Breast epithelium (tissue), 4 donors: Measurements from ENCODE around the gene NFASC. TPM values are rescaled to one million over a fixed set of nuclear protein-coding genes. Genes with fewer than 3 reads are reported as not detected.
A peak's percentile ranks its signal among the peaks of the same experiment; 100 is the strongest.

ENCODE experiments used
- DNase-seq, 2 donors: peaks; one replicate each; pipeline ENCODE4 v3.0.0-alpha.2; 2019; ENCODE audit warnings: low spot score in 2 of 2
- H3K27ac ChIP-seq, 2 donors: fragments of 200-600 bp; sonication (generic) in 1 of 2; one replicate each; pipeline ENCODE4 v1.5.1; 2016 to 2019; ENCODE audit warnings: mild to moderate bottlenecking in 1 of 2
- H3K27me3 ChIP-seq, 2 donors: fragments of 200-600 bp; sonication (generic) in 1 of 2; one replicate each; pipeline versions ENCODE4 v1.5.1 to v1.6.0; 2017 to 2019; ENCODE audit warnings: control low read depth in 1 of 2, mild to moderate bottlenecking in 1 of 2
- H3K36me3 ChIP-seq: fragments of 200-600 bp; one replicate; pipeline ENCODE4 v1.5.1; 2019
- H3K4me1 ChIP-seq, 2 donors: fragments of 200-600 bp; sonication (generic); one replicate each; pipeline ENCODE4 v1.5.1; 2016 to 2019; ENCODE audit warnings: control low read depth in 1 of 2
- H3K4me3 ChIP-seq, 3 donors: fragments of 200-600 bp; sonication (generic); 1 replicate in 2 of 3; 2 replicates in 1 of 3; pipeline ENCODE4 v1.5.1; 2016 to 2019; ENCODE audit warnings: mild to moderate bottlenecking in 3 of 3, moderate library complexity in 2 of 3
- H3K9me3 ChIP-seq, 2 donors: fragments of 200-600 bp; sonication (generic) in 1 of 2; one replicate each; pipeline ENCODE4 v1.5.1; 2016 to 2019; ENCODE audit warnings: control low read depth in 1 of 2
- POLR2A ChIP-seq: fragments of 450-650 bp; IDR thresholded peaks from one replicate; pipeline ENCODE4 v1.6.1; 2016; ENCODE audit warnings: antibody characterized with exemption, mild to moderate bottlenecking, moderate library complexity
- POLR2AphosphoS5 ChIP-seq, 3 donors: sonication (generic); formaldehyde crosslinking; IDR thresholded peaks; one replicate each; pipeline ENCODE4 v1.6.1; 2017; ENCODE audit warnings: antibody characterized with exemption in 3 of 3
- intact Hi-C: fragments of 100-400 bp; cut with DNase I; formaldehyde crosslinking; loops from one replicate; pipeline ENCODE4 v1.15.1; 2023; ENCODE audit warnings: low total_unique reads
- total RNA-seq, 3 donors: library from RNA; depleted of rRNA; stranded (reverse); fragments of >200 nt; gene quantifications; one replicate each; pipeline ENCODE4 v1.1.0, GENCODE V29; 2016
- TF ChIP-seq, protein P1 (sequence below), 3 donors: fragments of 450-650 bp; IDR thresholded peaks; one replicate each; pipeline ENCODE4 v1.5.1; 2016 to 2017; ENCODE audit warnings: antibody characterized with exemption in 3 of 3, mild to moderate bottlenecking in 3 of 3, moderate library complexity in 3 of 3

NFASC gene
- total RNA-seq, 3 donors from 2014 or later = 1.6 to 19.5 (median 14.1) TPM

DNA sequence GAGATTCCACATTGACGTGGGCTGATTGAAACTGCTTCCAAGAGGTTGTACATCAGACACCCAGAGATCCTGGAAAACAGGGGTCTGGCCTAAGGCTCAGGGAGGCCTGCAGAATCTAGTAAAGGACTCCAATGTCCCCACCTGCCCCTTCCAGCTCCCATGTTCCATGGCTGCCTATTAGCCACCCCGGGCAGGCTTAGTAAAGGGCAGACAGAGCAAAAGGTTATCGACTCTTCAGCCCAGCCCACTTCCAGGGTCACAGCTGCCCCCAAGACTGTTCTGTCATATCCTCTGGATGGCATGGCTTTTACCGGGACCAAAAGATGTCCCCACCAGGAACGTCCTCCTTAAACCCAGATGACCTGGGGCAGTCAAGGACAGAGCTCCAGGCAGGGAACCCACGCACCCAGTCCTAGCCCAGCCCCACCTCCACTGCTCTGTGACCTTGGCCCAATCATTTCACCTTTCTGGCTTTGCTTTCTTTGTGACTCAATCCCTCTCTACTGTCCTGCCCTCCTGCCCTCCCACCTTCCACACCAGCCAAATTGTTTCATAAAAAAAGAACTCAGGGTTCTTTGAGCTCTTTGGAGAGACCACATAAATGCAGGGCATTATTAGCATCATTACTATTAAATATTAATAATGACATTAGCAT lies 167.6 kb downstream of the NFASC start:
- no peak overlapping the region for H3K4me3 ChIP-seq
- peaks cover 0 to 14% of the 10 kb centered on the region in 2 donors for H3K27me3 ChIP-seq
- H3K4me1 ChIP-seq = no peaks in the 10 kb centered on the region
- no peak overlapping the region for H3K27ac ChIP-seq
- intact Hi-C loops = no loop called here
- no peak for DNase-seq
- TF ChIP-seq POLR2A (no peak), POLR2AphosphoS5 (IDR thresholded peaks at IDR 0.05) (no peak)
- TF ChIP-seq, protein P1, sequence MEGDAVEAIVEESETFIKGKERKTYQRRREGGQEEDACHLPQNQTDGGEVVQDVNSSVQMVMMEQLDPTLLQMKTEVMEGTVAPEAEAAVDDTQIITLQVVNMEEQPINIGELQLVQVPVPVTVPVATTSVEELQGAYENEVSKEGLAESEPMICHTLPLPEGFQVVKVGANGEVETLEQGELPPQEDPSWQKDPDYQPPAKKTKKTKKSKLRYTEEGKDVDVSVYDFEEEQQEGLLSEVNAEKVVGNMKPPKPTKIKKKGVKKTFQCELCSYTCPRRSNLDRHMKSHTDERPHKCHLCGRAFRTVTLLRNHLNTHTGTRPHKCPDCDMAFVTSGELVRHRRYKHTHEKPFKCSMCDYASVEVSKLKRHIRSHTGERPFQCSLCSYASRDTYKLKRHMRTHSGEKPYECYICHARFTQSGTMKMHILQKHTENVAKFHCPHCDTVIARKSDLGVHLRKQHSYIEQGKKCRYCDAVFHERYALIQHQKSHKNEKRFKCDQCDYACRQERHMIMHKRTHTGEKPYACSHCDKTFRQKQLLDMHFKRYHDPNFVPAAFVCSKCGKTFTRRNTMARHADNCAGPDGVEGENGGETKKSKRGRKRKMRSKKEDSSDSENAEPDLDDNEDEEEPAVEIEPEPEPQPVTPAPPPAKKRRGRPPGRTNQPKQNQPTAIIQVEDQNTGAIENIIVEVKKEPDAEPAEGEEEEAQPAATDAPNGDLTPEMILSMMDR (IDR thresholded peaks at IDR 0.05) = no peak
- no peaks in the 10 kb centered on the region for H3K36me3 ChIP-seq
- H3K9me3 ChIP-seq = no peaks in the 10 kb centered on the region

DNA sequence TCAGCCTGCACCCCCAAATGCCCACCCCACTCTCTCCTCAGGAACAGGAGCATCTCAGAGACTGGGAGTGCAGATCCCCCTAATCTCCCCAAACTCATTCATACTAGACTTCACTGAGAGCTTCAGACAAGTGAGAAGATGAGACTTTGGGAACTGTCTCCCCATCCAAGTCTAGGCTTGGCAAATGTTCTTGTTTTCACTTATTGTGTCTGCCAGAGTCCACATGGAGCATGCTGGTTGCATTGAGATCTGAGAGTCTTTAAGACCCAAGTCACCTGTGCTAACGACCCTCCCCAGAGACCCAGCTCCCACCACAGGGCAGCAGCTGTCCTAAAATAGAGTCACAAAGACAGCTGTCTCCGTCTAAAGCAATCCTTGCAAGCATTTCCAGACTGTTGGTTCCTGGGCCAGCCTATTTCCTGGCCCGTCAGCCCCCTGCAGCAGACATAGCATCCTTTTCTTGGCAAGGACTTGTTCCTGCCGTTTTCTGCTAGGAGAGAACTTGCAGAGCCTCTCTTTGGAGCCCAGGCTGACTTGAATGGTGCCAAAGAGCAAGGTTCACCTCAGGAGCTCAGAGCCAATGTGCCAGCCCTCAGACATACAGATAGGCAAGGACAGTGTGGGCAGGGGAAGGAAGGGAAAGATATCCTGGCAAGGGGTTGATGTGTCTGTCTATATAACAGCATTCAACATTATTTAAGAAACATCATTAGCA lies 170.5 kb downstream of the NFASC start:
- TF ChIP-seq, protein P1 (IDR thresholded peaks at IDR 0.05) = no peak
- TF ChIP-seq POLR2AphosphoS5 (IDR thresholded peaks at IDR 0.05) (no peak), POLR2A (no peak)
- H3K4me1 ChIP-seq = no peaks in the 10 kb centered on the region
- intact Hi-C loops = no loop called here
- no peak overlapping the region for H3K27ac ChIP-seq
- H3K4me3 ChIP-seq = no peak overlapping the region
- no peaks in the 10 kb centered on the region for H3K9me3 ChIP-seq
- H3K27me3 ChIP-seq = peaks cover 0 to 37% of the 10 kb centered on the region in 2 donors
- no peak for DNase-seq
- no peaks in the 10 kb centered on the region for H3K36me3 ChIP-seq

DNA sequence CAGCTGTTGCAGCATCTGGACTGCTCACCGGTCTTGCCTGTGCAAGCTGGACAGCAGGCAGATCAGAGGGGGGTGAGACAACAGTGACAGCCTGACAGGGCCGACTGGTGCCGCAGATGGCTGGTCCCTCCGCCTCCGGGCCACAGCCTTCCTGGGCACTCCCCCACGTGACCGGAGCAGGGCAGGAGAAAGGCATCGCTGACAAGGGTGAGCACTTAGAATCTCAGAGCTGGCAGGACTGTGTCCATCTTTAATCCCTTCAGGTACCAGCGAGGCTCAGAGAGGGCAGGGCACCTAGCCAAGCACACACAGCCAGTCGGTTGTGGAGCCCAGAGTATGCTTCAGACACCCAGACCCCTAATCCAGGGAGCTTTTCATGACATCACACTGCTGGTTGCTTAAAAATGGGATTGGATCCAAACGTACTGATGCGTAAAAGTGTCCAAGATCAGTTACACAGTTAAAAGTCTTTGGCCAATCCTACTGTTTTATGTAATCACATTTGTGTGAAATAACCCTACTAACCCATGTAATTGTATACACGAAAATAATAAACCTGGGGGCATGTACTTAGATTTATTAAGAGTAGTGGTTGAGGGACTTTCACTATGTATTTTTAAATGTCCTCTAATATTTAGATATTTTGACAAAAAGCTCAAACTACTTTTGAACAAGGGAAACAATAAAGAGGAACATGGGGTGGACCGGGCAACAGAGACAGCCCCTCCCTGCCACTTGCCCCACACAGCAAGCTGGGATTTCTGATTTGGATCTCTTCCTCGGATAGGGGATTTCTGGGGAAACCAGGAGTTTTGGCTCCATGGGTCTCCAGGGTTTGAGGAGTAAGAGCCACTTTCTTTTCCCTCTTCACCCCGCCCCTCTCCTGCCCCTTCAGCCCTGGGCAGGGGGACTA lies 171.6 kb downstream of the NFASC start:
- intact Hi-C loops = no loop called here
- H3K4me3 ChIP-seq = peak overlapping the region in 2 of 3 donors; percentile 23 to 38
- H3K4me1 ChIP-seq = no peaks in the 10 kb centered on the region
- H3K27ac ChIP-seq = no peak overlapping the region
- peaks cover 0 to 47% of the 10 kb centered on the region in 2 donors for H3K27me3 ChIP-seq
- no peaks in the 10 kb centered on the region for H3K36me3 ChIP-seq
- no peaks in the 10 kb centered on the region for H3K9me3 ChIP-seq
- DNase-seq = no peak
- TF ChIP-seq, protein P1 (IDR thresholded peaks at IDR 0.05) = no peak
- TF ChIP-seq POLR2AphosphoS5 (IDR thresholded peaks at IDR 0.05) (no peak), POLR2A (no peak)

DNA sequence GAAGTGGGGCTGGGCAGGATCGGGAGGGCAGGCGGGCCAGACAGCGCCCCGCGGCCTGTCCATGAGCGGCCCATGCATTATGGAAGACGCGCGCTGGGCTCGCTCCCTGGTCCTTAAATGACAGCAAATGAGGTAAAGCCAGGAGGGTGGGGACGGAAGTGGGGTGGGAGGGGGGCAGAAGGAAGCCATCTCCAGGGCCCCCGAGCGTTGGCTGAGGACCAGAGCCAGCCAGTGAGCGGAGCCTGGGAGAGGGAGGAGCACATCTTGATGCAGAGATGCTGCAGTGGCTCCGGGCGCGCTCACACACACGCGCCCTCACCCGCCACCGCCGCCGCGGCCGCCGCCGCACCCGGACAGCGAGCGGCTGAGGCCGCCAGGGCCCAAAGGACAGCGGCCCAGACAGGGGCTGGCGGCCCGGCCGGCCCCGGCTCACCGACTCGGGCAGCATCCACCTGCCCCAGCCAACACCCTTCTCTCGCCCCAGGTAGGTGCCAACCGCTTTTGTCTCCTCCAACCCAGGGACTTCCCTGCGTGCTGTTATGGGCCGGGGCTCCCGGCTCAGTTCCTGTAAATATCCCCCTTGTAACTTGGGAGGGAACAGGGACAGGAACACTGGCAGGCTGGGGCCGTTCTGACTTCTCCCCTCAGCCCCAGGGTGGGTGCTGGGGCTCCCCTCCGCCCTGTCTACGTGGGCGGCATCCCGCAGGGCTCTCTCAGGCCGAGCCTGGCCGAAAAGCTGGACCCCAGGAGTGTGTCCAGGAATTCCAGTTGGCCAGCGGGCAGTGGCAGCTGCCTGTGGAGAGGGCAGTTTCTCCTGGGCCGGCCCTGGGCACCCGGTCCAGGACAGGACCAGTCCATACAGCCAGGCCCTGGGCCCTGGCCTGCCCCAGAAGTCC lies 172.5 kb downstream of the NFASC start, which contains the start of gene CNTN2:
Gene CNTN2 (plus strand): TSS at position 302 of the 896 bp plus-strand sequence. CDS start 9,974 bp downstream, outside the sequence.
- no peaks in the 10 kb centered on the region for H3K36me3 ChIP-seq
- no peaks in the 10 kb centered on the region for H3K9me3 ChIP-seq
- H3K27ac ChIP-seq = no peak within 1 kb of the TSS
- intact Hi-C loops = no loop called here
- H3K4me3 ChIP-seq = peak within 1 kb of the TSS in 2 of 3 donors; percentile 23 to 38
- TF ChIP-seq POLR2AphosphoS5 (IDR thresholded peaks at IDR 0.05) (no peak), POLR2A (no peak)
- TF ChIP-seq, protein P1 (IDR thresholded peaks at IDR 0.05) = no peak
- no peaks in the 10 kb centered on the region for H3K4me1 ChIP-seq
- peaks cover 0 to 52% of the 10 kb centered on the region in 2 donors for H3K27me3 ChIP-seq
- DNase-seq = no peak
